ENCODE measurements around the gene HSD17B11.

GRCh38 chr4:87409420-87409939 lies 18.5 kb upstream of the HSD17B11 start:
- no peak for TF ChIP-seq CTCF (IDR thresholded peaks at IDR 0.05; ENCODE audit: low read length)
- TF ChIP-seq EZH2 (IDR thresholded peaks at IDR 0.05; ENCODE audit: borderline replicate concordance, low read length), result no peak
